Gastrocnemius medialis (tissue), 4 donors: ENCODE data around the gene TMPRSS11B.

Experiments
- POLR2A ChIP-seq, 2 donors: fragments of 450-650 bp; IDR thresholded peaks; one replicate each; pipeline ENCODE4 v1.6.1; 2017; ENCODE audit warnings: antibody characterized with exemption in 2 of 2, mild to moderate bottlenecking in 2 of 2, moderate library complexity in 2 of 2
- TF ChIP-seq, protein P1 (sequence below), 5 experiments: fragments of 450-650 bp in 3 of 5; fragments of 200-600 bp in 2 of 5; sonication (generic) in 2 of 5; IDR thresholded peaks in 4 of 5; conservative IDR thresholded peaks in 1 of 5; 1 replicate in 4 of 5; 2 replicates in 1 of 5; pipeline ENCODE4 v1.5.1; 2016 to 2019; ENCODE audit warnings: antibody characterized with exemption in 5 of 5, mild to moderate bottlenecking in 3 of 5, moderate library complexity in 3 of 5

DNA sequence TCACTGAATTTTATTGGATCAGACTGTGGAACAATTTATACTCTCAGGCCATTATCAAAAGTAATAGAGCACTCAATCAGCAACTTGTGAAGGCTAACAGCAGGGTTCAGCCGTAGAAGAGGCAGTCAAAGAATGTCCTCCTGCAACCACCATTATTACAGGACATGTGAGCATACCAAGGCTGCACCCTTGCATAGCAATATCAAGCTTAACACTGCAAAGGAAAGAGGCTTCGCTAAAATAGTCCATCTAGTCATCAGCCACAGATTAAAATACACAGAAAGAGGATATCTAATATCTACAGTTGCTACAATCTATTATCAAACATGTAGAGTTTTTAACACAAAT, 42.9 kb upstream of the TMPRSS11B start:
- TF ChIP-seq, protein P1, sequence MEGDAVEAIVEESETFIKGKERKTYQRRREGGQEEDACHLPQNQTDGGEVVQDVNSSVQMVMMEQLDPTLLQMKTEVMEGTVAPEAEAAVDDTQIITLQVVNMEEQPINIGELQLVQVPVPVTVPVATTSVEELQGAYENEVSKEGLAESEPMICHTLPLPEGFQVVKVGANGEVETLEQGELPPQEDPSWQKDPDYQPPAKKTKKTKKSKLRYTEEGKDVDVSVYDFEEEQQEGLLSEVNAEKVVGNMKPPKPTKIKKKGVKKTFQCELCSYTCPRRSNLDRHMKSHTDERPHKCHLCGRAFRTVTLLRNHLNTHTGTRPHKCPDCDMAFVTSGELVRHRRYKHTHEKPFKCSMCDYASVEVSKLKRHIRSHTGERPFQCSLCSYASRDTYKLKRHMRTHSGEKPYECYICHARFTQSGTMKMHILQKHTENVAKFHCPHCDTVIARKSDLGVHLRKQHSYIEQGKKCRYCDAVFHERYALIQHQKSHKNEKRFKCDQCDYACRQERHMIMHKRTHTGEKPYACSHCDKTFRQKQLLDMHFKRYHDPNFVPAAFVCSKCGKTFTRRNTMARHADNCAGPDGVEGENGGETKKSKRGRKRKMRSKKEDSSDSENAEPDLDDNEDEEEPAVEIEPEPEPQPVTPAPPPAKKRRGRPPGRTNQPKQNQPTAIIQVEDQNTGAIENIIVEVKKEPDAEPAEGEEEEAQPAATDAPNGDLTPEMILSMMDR (IDR thresholded peaks at IDR 0.05 in 4 of 5, conservative IDR thresholded peaks at IDR 0.05 in 1 of 5), result no peak
- no peak for TF ChIP-seq POLR2A (IDR thresholded peaks at IDR 0.05)
